ENCODE measurements around the gene ANKS1B. TPM values are rescaled to one million over a fixed set of nuclear protein-coding genes. Genes with fewer than 3 reads are reported as not detected.

ANKS1B gene
- total RNA-seq, 1 donor from 2014 or later = 0.46 TPM

DNA sequence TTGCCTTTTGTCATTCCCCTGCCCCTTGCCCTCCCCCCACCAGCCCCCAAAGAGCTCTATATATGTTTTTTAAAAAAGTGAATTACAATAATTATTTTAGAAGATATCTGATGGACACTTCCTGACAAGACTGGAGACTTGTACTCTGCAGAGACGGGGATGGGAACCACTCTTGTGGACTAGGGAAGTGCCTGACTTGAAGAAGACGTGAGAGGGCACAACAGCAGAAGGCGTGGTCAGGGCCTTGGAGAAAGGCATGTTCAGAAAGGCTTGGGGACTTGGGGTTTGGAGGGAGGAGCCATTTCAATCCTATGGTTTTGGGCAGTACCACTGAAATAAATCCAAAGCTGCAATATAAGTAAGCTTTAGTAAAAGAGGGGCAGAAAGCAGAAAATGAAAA is 1184.9 kb downstream of the ANKS1B start:
- DNase-seq (ENCODE audit: low read depth) = no peak
- H3K4me3 ChIP-seq (ENCODE audit: low read depth, low read length) = no peak overlapping the region
- TF ChIP-seq CTCF (conservative IDR thresholded peaks at IDR 0.05; ENCODE audit: low read depth, low read length) = no peak

GRCh38 chr12:98799146-98799810 is 1185.5 kb downstream of the ANKS1B start:
- H3K4me3 ChIP-seq (ENCODE audit: low read depth, low read length) = no peak overlapping the region
- no peak for DNase-seq (ENCODE audit: low read depth)
- peak; percentile 14 for TF ChIP-seq CTCF (conservative IDR thresholded peaks at IDR 0.05; ENCODE audit: low read depth, low read length)

- H3K4me3 ChIP-seq (ENCODE audit: low read depth, low read length) = no peak overlapping the region
- no peak for DNase-seq (ENCODE audit: low read depth)
- TF ChIP-seq CTCF (conservative IDR thresholded peaks at IDR 0.05; ENCODE audit: low read depth, low read length) = no peak
These were observed 1187.5 kb downstream of the ANKS1B start for GRCh38 chr12:98797200-98797599.

GRCh38 chr12:98796745-98797144 is 1188.0 kb downstream of the ANKS1B start:
- TF ChIP-seq CTCF (conservative IDR thresholded peaks at IDR 0.05; ENCODE audit: low read depth, low read length) = no peak
- no peak overlapping the region for H3K4me3 ChIP-seq (ENCODE audit: low read depth, low read length)
- DNase-seq (ENCODE audit: low read depth) = no peak

GRCh38 chr12:98793121-98793520 is 1191.6 kb downstream of the ANKS1B start:
- no peak for TF ChIP-seq CTCF (conservative IDR thresholded peaks at IDR 0.05; ENCODE audit: low read depth, low read length)
- no peak overlapping the region for H3K4me3 ChIP-seq (ENCODE audit: low read depth, low read length)
- no peak for DNase-seq (ENCODE audit: low read depth)

GRCh38 chr12:98791406-98791805 is 1193.3 kb downstream of the ANKS1B start:
- no peak for DNase-seq (ENCODE audit: low read depth)
- TF ChIP-seq CTCF (conservative IDR thresholded peaks at IDR 0.05; ENCODE audit: low read depth, low read length) = no peak
- H3K4me3 ChIP-seq (ENCODE audit: low read depth, low read length) = no peak overlapping the region

DNA sequence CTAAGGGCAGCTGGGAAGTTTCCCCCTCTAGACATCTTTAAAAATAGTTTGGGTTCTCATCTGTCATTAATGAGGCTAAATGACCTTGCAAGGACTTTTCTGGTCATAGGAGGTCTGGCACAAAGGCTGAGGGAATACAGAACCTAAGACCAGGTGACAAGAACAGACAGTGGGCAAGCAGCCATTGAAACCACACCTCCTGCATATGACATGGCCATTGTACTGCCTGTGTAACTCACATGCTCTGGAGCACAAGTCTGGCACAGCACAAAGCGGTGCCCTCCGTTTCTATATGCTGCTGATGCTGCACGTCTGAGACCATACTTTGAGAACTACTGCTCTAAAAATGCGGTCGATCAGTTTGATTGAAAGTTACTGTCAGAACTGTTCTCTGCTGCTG is 1196.3 kb downstream of the ANKS1B start:
- no peak for TF ChIP-seq CTCF (conservative IDR thresholded peaks at IDR 0.05; ENCODE audit: low read depth, low read length)
- no peak overlapping the region for H3K4me3 ChIP-seq (ENCODE audit: low read depth, low read length)
- no peak for DNase-seq (ENCODE audit: low read depth)
